Parathyroid adenoma (tissue), 2 donors: ENCODE results near the gene ZCCHC14.
A peak's percentile ranks its signal among the peaks of the same experiment; 100 is the strongest.
"Not testable (repeated sequence)": the region's sequence is repeated elsewhere in the genome, so short reads cannot be mapped to it uniquely, and the experiment has no call there.

Experiments
- H2AFZ ChIP-seq: fragments of 300-600 bp; sonication (generic); one replicate; pipeline ENCODE4 v1.7.0; 2017; ENCODE audit warnings: antibody characterized with exemption, mild to moderate bottlenecking
- H3K27ac ChIP-seq: fragments of 300-600 bp; sonication (generic); one replicate; pipeline ENCODE4 v1.7.0; 2017
- H3K27me3 ChIP-seq: fragments of 300-600 bp; sonication (generic); one replicate; pipeline ENCODE4 v1.7.0; 2017; ENCODE audit warnings: low read length; ENCODE audit not compliant: control insufficient read depth, insufficient read depth
- H3K36me3 ChIP-seq: fragments of 300-600 bp; sonication (generic); one replicate; pipeline ENCODE4 v1.7.0; 2017; ENCODE audit warnings: low read length; ENCODE audit not compliant: control insufficient read depth, insufficient read depth
- H3K4me1 ChIP-seq: fragments of 300-600 bp; sonication (generic); one replicate; pipeline ENCODE4 v1.7.0; 2017; ENCODE audit warnings: control low read depth
- H3K4me2 ChIP-seq: fragments of 300-600 bp; sonication (generic); one replicate; pipeline ENCODE4 v1.7.0; 2017; ENCODE audit warnings: low read length
- H3K4me3 ChIP-seq: fragments of 300-600 bp; sonication (generic); one replicate; pipeline ENCODE4 v1.7.0; 2017; ENCODE audit warnings: low read depth, low read length
- H3K79me2 ChIP-seq: fragments of 300-600 bp; sonication (generic); one replicate; pipeline ENCODE4 v1.7.0; 2017; ENCODE audit warnings: control low read depth
- H3K9ac ChIP-seq: fragments of 300-600 bp; sonication (generic); one replicate; pipeline ENCODE4 v1.7.0; 2017; ENCODE audit warnings: mild to moderate bottlenecking
- H3K9me3 ChIP-seq: fragments of 300-600 bp; sonication (generic); one replicate; pipeline ENCODE4 v1.7.0; 2017; ENCODE audit warnings: low read length; ENCODE audit not compliant: control insufficient read depth
- TF ChIP-seq, protein P1 (sequence below): fragments of 300-600 bp; sonication (generic); IDR thresholded peaks from one replicate; pipeline ENCODE4 v1.7.0; 2017; ENCODE audit warnings: antibody characterized with exemption, mild to moderate bottlenecking
- donor health status: primary hyperparathyroidism.

The ZCCHC14 gene

DNA sequence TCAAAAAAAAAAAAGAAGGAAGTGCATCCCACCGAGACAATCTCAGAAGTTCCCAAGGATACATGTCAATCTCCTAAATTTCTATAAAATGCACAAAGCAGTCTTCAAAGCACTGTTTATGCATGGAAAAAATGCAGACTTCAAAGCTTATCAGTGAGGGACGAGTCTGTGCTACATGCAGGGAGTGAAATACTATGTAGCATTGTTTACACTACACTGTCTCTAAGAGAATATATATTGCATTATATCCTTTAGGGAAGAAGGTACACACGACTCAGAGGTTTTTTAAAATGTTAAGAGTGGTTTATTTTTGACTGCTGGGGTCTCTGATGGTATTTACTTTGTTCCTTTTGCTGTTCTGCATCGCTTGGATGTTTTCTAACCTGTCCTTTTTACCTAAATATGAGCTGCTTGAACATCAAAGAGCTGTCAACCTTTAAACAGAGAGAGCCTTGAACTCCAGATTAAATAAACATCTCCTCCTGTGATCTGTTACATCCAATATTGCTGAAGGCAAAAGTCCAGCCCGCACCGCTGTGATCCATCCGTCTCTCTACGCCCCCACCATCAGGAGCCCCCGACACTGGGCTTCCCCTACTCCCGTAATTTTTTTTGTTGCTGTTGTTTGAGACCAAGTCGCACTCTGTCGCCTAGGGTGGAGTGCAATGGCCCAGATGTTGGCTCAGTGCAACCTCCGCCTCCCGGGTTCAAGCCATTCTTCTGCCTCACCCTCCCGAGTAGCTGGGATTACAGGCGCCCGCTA is 110.6 kb downstream of the ZCCHC14 start:
- Histone ChIP-seq H3K4me3 (peak overlapping the region; percentile 67), H3K4me1 (peaks cover 17% of the 10 kb centered on the region), H3K79me2 (peaks cover 35% of the 10 kb centered on the region), H3K27ac (peak overlapping the region; percentile 64), H3K36me3 (no peaks in the 10 kb centered on the region), H3K9me3 (no peaks in the 10 kb centered on the region), H2AFZ (no peak overlapping the region), H3K27me3 (no peaks in the 10 kb centered on the region), H3K4me2 (peak overlapping the region; percentile 84), H3K9ac (no peak overlapping the region)
- TF ChIP-seq, protein P1, sequence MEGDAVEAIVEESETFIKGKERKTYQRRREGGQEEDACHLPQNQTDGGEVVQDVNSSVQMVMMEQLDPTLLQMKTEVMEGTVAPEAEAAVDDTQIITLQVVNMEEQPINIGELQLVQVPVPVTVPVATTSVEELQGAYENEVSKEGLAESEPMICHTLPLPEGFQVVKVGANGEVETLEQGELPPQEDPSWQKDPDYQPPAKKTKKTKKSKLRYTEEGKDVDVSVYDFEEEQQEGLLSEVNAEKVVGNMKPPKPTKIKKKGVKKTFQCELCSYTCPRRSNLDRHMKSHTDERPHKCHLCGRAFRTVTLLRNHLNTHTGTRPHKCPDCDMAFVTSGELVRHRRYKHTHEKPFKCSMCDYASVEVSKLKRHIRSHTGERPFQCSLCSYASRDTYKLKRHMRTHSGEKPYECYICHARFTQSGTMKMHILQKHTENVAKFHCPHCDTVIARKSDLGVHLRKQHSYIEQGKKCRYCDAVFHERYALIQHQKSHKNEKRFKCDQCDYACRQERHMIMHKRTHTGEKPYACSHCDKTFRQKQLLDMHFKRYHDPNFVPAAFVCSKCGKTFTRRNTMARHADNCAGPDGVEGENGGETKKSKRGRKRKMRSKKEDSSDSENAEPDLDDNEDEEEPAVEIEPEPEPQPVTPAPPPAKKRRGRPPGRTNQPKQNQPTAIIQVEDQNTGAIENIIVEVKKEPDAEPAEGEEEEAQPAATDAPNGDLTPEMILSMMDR, result no peak

DNA sequence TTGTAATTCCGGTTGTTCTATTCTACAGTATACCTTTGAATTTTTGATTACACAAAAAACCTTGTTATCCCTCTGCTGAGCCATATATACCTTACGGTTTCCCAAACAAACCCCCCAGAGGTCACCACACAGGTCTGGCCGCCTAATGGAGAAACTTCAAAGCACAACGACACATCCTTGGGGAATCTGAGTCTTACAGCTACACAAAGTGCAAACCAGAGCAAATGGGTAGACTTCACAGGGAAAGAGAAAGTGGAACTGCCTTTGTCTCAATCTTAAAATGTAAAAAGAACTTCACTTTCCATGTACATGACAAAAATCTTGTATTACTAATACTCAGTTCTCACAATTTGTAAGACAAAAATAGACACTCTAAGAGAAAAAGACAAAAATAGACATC is 111.9 kb downstream of the ZCCHC14 start:
- Histone ChIP-seq H3K9ac (no peak overlapping the region), H3K4me2 (peak overlapping the region; percentile 54), H2AFZ (no peak overlapping the region), H3K27ac (peak overlapping the region; percentile 63), H3K9me3 (no peaks in the 10 kb centered on the region), H3K4me3 (peak overlapping the region; percentile 30), H3K27me3 (no peaks in the 10 kb centered on the region), H3K4me1 (peaks cover 17% of the 10 kb centered on the region), H3K79me2 (peaks cover 46% of the 10 kb centered on the region), H3K36me3 (no peaks in the 10 kb centered on the region)
- TF ChIP-seq, protein P1, result no peak

DNA sequence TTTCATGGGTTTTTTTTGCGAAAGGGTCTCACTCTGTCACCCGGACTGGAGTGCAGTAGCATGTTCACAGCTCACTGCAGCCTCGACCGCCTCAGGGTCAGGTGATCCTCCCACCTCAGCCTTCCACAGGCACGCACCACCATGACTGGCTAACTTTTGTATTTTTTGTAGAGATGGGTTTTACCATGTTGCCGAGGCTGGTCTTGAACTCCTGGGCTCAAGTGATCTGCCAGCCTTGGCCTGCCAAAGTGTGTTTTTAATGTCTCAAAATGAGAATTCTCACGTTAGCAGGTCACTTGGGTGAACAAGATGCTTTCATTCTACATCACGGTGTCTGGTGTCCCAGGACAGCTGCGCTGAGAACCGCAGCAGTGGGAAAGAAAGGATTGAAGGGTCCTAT is 112.4 kb downstream of the ZCCHC14 start:
- Histone ChIP-seq H3K9me3 (no peaks in the 10 kb centered on the region), H3K4me2 (peak overlapping the region; percentile 54), H3K4me3 (no peak overlapping the region), H3K27ac (no peak overlapping the region), H3K4me1 (peaks cover 17% of the 10 kb centered on the region), H3K79me2 (peaks cover 51% of the 10 kb centered on the region), H2AFZ (no peak overlapping the region), H3K27me3 (no peaks in the 10 kb centered on the region), H3K9ac (no peak overlapping the region), H3K36me3 (no peaks in the 10 kb centered on the region)
- TF ChIP-seq, protein P1, result no peak

DNA sequence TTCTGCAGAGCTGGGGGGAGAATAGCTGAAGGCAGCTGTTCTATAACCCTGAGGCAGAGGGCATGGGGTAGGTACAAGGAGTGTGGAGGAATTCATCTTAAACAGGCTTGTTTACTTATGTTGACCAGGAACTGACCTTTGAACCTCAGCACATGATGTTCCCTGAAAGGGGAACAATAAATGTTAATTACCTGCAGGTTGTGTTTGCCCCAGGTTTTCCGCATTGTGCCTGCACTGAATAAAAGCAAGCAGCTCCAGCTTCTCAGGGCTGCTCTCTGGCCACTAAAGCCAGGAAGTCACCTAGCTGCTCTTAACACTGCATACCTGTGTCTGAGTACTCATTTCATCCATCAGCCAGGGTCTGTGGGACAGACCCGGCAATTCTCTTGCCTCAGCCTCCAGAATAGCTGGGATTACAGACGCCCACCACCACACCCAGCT is 113.5 kb downstream of the ZCCHC14 start:
- not testable (repeated sequence) for H3K9me3 ChIP-seq, H3K36me3 ChIP-seq, H2AFZ ChIP-seq, H3K4me3 ChIP-seq, H3K27me3 ChIP-seq, H3K9ac ChIP-seq, H3K27ac ChIP-seq, H3K4me2 ChIP-seq
- peaks cover 17% of the 10 kb centered on the region for H3K4me1 ChIP-seq
- peaks cover 60% of the 10 kb centered on the region for H3K79me2 ChIP-seq

DNA sequence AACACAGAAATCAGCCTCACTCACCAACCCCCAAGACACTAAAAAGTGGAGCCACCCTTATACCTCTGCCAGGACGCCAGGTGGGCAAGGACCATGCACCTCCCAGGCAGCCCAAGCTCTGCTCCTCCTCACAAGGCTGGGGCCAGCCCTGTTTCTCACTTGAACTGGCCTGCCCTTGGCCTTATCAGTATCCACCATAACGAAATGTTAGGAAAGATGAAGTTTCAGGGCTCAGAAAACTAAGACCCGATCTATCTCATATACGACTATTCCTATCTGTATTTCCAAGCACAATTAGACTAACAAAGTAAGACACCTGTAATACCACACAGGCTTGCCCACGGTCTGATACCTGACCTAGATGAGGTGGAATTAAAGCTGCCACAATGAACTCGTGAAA is 116.2 kb downstream of the ZCCHC14 start:
- no peak overlapping the region for H3K9ac ChIP-seq
- no peaks in the 10 kb centered on the region for H3K27me3 ChIP-seq
- H3K9me3 ChIP-seq, result no peaks in the 10 kb centered on the region
- peaks cover 9% of the 10 kb centered on the region for H3K4me1 ChIP-seq
- H3K79me2 ChIP-seq, result peaks cover 81% of the 10 kb centered on the region
- TF ChIP-seq, protein P1, result no peak
- no peak overlapping the region for H3K27ac ChIP-seq
- H3K4me3 ChIP-seq, result no peak overlapping the region
- H3K36me3 ChIP-seq, result no peaks in the 10 kb centered on the region
- H2AFZ ChIP-seq, result no peak overlapping the region
- no peak overlapping the region for H3K4me2 ChIP-seq
